Suppressor macrophage treated with lipopolysaccharide for 1 hour (primary cell): ENCODE measurements around the gene ZKSCAN2.

ENCODE experiments used
- DNase-seq, 3 donors: peaks; one replicate each; pipeline ENCODE4 v3.0.0-alpha.2; 2020 to 2022

The ZKSCAN2 gene

DNA sequence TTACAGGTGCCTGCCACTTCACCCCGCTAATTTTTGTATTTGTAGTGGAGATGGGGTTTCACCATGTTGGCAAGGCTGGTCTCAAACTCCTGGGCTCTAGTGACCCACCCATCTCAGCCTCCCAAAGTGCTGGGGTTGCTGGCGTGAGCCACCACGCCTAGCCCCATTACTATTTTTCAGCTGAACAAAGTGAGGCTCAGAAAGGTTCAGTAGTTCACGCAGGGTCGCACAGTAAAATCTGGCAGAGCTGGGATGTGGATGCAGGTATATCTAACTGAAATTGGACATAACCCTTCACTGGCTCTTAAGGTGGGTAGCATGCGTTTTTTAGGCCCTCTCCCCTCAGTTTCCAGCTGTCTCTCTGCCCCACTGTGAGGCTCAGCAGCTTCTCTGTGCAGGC, 33.7 kb downstream of the ZKSCAN2 start:
- DNase-seq, result no peak

DNA sequence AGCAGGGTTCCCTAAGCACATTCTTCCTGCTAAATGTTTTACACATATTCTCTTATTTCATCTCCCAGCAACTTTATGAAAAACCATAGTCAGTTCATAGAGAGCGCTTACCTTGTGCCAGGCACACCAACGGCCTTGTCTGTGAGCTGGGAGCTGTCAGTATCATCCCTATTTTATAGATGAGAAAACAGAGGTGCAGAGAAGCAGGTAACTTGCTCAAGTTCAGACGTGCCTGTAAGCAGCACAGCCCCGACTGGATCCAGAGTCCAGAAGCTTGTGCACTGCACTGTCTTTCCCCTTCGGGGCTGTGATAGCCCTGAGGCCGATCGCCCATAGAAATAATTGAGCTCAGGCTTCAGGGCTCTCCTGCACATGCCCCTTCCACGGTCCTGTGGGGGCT, 34.7 kb downstream of the ZKSCAN2 start:
- DNase-seq, result no peak

DNA sequence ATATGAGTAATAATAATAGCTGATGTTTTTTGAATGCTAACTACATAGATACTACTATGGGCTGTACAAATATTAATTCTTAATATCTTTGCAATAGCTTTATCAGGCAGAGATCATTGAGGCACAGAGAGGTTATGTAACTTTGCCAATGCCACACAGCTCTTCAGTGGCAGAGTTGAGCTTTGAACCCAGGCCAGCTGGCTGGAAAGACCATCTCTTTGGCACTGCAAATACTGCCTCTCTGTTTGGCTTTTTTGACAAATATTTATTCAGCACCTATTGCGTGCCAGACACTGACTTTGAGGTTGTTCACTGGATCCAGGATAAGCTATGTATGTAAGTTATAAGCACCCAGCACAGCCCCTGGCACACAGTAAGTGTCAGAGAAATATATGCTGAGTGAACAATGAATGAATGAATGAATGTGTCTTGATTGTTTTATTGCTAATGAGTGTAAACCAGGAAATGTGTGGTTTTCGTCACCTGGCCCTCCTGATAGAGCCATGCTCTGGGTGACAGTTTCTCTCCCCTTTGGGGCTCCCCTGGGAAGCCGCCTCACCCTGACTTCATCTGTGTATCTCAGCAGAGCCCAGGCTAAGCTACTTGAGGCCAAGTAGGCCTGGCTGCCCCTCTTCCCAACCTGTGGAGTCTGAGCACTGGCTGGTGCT, 38.4 kb downstream of the ZKSCAN2 start:
- no peak for DNase-seq

DNA sequence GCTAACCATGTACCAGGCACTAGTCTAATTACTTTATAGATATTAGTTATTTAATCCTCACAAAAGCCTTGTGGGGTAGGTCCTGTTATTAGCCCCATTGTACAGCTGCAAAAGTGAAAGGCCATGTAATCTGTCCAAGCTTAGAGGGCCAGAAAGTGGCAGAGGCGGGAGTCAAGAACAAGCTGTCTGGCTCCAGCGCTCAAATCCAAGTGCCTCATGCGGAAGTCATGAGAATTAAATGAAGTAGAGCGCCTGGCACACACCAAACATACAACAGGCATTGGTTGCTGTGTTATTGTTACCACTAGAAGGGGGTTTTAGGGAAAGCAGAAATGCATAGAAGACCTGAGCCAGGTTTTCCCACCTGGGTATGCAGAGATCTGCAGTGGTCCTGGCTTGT, 39.7 kb downstream of the ZKSCAN2 start:
- DNase-seq, result no peak

DNA sequence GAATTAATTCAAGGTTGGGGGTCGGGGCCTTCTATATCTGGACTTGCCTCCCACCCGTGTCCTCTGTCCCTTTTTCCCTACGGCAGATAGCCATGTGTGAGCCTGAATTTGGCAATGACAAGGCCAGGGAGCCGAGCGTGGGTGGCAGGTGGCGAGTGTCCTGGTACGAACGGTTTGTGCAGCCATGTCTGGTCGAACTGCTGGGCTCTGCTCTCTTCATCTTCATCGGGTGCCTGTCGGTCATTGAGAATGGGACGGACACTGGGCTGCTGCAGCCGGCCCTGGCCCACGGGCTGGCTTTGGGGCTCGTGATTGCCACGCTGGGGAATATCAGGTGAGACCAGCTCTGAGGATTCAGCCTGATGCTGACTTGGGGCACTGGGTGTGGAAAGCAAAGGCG, 40.5 kb downstream of the ZKSCAN2 start:
- DNase-seq, result no peak

DNA sequence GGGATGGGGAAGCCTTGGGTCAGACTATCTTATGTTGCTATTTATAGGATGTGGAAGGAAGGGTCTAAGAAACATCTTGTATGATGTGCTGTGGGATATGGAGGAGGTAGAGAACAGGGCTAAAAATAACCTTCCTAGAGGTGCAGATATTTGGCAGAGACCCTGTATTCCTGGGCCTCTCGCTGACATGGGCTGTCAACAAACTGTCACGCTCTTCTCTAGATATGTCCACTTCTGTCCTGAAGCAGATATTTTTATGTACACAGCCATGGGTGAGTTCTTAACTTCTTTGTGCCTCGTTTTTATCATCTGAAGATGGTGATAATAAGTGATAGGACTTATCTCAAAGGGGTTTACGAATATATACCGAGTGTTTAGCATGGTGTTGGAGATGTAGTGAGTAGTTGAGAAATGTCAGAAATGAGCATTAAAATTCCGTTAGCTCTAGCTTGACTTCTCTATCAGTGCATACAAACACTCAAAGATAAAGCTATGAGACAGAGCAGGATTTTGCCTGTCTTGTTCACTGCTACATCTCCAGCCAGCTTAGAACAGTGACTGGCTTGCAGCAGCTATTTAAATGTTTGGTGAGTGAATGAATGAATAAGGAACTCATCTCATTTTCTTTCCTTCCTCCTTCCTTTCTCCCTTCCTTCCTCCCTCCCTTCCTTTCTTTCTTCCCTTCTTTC, 43.8 kb downstream of the ZKSCAN2 start:
- no peak for DNase-seq

DNA sequence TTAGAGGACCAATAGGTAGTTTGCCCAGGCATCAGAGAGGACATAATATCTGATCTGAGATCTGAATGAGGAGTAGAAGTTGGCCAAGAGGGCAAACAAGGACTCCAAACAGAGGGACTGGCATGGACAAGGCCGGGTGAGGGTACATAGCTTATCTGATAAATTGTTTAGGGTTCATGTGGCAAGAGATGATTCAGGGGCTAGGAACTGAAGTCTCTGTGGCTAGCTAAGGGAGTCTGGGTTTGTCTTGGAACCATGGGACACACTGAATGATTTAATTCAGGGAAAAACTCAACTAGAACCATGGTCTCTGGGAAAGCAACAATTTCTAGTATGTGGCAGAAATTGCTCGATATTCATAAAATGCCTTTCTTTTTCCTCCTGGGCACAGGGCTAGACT, 45.0 kb downstream of the ZKSCAN2 start:
- no peak for DNase-seq

DNA sequence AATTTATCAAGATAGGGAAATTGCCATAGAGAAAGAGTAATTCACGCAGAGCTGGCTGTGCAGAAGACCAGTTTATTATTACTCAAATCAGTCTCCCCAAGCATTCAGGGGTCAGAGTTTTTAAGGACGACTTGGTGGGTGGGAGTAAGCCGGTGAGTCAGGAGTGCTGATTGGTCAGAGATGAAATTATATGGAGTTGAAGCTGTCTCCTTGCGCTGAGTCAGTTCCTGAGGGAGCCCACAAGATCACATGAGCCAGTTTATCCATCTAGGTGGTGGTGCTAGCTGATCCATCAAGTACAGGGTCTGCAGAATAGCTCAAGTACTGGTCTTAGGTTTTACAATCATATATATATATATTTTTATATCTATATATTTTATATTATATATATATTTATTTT, 46.9 kb downstream of the ZKSCAN2 start:
- peak; percentile 56 to 71 (median 66) for DNase-seq

DNA sequence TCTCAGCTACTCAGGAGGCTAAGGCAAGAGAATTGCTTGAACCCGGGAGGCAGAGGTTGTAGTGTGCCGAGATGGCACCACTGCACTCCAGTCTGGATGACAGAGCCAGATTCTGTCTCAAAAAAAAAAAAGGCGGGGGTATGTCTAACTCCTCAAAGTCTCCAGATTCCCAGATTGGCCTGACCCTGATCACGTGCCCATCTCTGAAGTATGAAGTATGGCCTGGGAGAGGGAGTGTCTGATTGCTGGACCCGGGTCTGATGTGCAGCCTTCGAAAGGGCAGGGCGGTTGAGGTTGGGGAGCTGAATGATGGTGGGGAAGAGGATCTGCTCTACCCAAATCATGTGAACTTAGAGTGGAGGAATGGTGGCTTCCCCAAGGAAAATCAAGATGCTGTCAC, 58.2 kb downstream of the ZKSCAN2 start:
- DNase-seq, result no peak

DNA sequence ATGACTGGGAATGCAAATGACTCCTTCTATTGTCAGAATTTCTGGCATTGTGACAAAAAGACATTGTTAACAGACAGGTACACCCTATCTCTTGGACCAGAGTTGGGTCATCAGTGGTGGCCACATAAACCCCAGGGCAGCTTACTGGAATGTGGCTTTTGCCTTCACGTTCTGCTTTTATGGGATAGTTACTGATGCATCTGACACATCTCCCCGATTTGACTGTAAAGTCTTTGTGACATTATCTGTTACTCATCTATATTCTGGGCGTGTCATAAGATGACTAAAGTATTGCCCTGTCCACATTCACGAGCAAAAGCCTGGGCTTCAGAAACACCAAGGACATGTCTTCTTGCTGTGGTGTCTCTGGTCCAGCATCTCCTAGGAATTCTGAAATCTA, 59.6 kb downstream of the ZKSCAN2 start:
- no peak for DNase-seq

DNA sequence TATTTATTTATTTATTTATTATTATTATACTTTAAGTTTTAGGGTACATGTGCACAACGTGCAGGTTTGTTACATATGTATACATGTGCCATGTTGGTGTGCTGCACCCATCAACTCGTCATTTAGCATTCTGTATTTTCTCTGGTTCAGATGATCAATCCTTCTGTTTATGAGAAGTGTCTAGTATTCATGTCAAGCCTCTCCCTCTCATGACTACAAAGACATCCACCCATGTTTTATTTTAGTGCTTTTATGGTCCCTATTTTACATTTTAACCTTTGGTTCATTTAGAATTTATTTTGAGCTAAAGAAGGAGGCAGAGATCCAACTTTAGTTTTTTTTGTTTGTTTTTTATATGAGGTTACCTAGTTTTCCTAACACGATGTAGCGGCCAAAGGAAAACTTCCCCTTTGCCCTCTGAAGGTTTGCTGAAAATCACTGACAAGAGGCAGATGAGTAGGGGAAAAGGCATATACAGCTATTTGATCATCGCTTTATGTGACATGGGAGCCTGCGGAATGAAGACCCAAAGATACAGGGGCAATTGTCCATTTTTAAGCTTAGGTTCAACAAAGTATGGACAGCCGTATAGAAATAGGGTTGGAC, 63.3 kb downstream of the ZKSCAN2 start:
- DNase-seq, result no peak

DNA sequence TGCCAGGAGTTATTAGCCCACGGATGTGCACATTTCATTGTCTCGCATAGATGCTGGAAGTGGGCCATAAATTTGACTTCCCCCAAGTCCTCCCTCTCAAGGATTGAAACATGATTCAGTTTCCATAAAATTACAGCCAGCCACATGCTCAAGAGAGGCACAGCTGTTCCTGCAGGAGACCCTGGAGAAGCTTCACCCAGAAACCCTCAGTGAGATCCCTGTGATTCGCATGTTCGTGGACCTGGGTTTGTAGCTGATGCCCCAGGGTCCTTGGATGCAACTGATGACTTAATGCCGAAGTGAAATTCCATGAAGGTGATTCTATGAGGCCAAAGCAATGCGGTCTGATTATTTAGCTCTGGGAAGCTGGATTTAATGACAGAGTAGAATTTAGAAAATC, 65.5 kb downstream of the ZKSCAN2 start:
- no peak for DNase-seq

DNA sequence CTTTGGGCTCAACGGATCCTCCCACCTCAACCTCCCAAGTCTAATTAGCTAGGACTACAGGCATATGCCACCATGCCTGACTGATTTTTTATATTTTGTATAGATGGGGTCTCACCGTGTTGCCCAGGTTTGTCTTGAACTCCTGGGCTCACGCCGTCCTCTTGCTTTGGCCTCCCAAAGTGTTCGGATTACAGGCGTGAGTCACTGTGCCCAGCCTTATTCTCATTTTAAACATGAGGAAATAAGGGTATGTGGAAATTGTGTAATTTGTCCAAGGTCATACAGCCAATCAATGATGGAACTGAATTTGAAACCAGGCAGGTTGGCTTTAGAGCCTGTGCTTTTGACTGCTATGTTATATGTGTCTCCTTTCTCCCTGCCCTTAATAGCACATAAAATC, 68.3 kb downstream of the ZKSCAN2 start:
- DNase-seq, result peak in 1 of 3 donors; percentile 21

DNA sequence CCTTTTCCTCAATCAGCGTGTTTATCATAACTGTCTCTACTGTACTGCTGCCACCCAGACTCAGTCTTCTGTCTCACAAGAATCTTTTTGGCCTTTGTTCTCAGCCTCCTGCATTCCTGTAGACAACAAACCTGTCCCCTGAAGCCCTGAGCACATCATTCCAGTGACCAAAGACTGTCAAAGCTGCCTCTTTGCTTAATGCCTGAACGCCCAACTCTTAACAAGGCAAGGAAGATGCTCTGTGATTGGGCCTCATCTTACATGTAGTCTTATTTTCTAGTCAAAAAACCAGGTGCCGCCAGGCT, 70.2 kb downstream of the ZKSCAN2 start:
- no peak for DNase-seq
